Left ventricle myocardium superior (tissue), 1 donor: ENCODE results near the gene APOO. TPM values are rescaled to one million over a fixed set of nuclear protein-coding genes. Genes with fewer than 3 reads are reported as not detected.

Experiments used
- ATAC-seq: fragments of 200-7000 bp; cut with Tn5 transposase; one replicate; pipeline ENCODE4 v1.9.1; 2020; ENCODE audit warnings: mild to moderate bottlenecking, moderate library complexity
- DNase-seq: peaks from one replicate; pipeline ENCODE4 v3.0.0-alpha.2; 2020
- intact Hi-C: fragments of 100-400 bp; cut with micrococcal nuclease; formaldehyde crosslinking; loops from one replicate; pipeline ENCODE4 v1.11.0; 2022
- total RNA-seq: library from RNA; stranded (reverse); fragmentation: NEBNext Ultra II Directional; extraction: Animal tissue kit (Norgen Biotek cat#: 25700); gene quantifications from one replicate; pipeline ENCODE4 v1.2.1, GENCODE V29; 2021
- donor health status: DM: no; HTN: yes; CAD: no; lungs with severe emphysema.

APOO gene
- total RNA-seq, 1 donor from 2014 or later, result 105 TPM

DNA sequence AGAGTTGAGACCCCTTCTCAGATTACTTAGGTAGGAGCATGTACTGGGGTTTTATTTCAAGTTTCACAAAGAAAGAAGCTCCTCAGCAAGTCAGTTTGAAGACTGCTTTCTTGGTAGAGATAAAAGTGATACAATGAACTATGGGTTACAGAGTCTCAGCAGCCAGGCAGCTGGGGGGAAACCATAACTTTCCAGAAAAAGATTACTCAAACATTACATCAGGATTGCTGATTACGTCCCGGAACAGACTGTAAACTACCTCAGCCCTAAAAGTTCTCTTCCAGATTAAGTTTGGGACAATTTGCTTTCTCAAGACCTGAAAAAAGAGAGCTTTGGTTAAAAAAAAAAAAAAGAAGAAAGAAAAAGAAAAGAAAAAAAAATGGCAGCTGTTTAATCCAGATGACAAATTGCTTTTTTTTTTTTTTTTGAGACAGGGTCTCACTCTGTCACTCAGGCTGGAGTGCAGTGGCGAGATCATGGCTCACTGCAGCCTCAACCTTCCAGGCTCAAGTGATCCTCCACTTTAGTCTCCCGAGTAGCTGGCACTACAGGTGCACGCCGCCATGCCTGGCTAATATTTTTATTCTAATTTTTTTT, 108.2 kb downstream of the APOO start:
- intact Hi-C loops, result no loop called here
- ATAC-seq, result no peak
- no peak for DNase-seq

DNA sequence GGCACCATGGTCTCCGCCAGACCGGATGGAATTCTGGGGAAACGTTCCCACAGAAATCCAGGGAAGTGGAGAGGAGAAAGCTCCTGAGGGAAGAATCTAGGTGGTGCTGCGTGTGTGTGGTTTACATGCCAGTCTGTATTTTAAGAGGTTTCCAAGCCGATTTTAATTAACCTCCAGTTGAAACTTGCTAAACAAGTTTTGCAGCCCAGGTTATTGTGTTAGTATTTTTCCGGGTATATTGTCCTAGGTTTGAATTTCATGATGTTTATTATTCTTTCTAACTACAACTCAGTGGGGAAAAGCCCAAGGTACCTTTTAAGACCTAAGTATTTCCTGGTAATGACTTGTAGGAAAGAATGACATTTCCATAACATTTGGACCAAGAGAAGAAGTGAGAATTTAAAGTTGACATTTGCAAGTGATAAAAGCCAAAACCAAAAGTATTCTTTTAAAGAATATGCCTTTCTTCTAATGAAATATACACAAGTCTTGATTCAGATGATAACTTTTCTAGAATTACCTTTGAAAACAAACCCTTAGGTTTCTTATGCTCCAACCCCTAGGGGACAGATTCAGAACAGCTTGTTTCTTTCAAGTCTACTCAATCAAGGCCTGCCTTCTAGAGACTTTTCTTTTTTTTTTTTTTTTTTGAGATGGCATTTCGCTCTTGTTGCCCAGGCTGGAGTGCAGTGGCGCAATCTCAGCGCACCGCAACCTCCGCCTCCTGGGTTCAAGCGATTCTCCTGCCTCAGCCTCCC, 110.2 kb downstream of the APOO start:
- DNase-seq (no peak), ATAC-seq (no peak)
- intact Hi-C loops, result no loop called here

DNA sequence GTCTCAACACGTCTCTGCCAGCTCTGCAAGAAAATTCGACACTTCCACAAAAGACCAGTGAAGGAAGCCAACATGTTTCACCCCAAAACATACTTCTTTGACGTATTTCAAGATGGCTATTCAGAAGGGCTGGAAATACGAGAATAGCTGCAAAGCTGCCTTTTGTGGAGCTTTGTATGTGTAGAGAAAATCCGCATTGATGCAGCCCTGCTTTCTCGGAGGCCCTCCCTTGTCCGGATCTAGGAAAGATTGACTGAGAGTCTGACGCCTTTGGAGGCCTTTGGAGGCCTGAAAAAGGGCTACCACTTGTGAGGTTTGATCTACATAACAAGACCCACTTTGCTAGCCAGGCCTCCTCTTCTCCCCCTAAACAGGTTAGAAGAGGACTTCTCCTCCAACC, 112.5 kb downstream of the APOO start:
- DNase-seq, result no peak
- ATAC-seq, result no peak
- intact Hi-C loops, result no loop called here

DNA sequence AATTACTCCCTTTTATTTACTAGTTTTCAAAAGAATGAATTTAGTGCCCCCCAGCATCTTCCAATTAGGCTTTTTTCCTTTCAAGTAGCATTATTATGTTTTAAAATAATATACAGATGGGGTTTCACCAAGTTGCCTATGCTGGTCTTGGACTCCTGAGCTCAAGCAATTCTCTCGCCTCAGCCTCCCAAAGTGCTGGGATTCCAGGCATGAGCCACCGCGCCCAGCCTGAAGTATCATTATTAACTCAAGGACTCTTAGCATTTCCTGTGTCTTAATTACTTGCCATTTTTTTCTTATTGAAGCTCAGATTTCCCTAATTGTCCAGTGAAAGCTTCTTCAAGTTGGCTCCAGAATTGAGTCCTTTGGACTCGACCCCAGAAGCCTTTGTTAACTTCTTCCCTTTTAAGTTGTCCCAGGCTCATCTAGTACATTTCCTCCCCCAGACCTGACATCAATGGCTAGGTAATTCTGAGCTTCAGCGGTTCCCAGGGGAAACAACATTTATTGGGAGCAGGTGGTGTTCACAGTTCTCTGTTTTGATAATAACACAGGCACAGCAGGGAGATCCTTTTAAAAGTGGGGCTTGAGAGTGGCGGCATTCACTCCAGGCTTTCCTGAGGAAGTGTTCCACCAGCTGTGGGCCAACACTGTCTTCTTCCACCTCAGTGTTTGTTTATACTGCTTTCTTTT, 114.7 kb downstream of the APOO start:
- DNase-seq (no peak), ATAC-seq (no peak)
- intact Hi-C loops, result no loop called here

DNA sequence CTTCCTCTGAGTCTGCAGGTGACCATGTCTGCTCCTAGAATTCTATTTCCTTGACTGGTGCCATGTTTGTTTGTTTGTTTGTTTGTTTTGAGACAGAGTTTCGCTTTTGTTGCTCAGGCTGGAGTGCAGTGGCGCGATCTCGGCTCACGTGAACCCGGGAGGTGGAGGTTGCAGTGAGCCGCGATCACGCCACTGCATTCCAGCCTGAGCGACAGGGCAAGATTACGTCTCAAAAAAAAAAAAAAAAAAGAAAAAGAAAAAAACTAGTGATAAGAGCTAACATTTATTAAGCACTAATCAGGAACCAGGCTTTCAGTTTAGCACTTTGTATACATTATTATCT, 117.6 kb downstream of the APOO start:
- intact Hi-C loops, result no loop called here
- no peak for ATAC-seq
- DNase-seq, result no peak

DNA sequence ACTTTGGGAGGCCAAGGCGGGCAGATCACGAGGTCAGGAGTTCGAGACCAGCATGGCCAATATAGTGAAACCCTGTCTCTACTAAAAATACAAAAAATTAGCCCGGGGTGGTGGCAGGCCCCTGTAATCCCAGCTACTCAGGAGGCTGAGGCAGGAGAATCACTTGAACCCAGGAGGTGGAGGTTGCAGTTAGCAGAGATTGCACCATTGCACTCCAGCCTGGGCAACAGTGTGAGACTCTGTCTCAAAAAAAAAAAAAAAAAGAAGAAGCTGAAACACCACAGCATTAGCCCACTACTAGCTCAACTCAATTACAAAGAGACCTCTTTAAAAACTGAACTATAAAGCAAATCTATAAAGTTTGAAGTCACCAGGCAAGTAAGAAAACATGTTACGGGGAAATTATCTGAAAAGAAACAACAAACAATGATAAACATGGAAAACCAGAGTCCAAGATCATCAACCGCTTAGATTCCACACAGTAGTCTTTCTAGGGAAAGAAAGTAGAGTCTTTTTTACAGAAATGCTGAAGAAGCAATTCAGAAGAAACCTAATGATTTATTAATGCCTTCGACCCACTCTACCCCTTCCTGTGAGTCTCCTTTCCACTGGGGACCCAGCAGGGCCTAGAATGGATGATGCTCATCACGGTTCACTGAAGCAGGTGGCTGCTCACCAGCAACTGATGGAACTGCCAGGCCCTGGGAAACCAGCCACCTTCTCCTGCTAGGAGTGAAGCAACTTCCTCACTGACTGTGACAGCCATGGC, 118.2 kb downstream of the APOO start:
- DNase-seq, result no peak
- intact Hi-C loops, result loop anchor here (10.0 kb wide), 1 partner anchor 235 kb away; the partner anchor contains the start of gene KLHL15
- no peak for ATAC-seq

DNA sequence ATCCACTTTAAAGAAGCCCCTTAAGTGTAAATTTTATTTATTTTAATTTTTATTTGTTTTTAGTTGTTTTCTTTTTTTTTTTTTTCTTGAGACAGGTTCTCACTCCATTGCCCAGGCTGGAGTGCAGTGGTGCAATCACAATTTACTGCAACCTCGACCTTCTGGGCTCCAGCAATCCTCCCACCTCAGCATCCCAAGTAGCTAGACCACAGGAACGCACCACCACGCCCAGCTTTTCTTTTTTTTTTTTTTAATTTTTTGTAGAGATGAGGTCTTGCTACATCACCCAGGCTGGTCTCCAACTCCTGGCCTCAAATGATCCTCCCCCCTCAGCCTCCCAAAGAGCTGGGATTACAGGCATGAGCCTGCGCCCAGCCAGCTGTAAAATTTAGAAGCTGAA, 118.8 kb downstream of the APOO start:
- intact Hi-C loops, result loop anchor here (10.0 kb wide), 1 partner anchor 236 kb away; the partner anchor contains the start of gene KLHL15

DNA sequence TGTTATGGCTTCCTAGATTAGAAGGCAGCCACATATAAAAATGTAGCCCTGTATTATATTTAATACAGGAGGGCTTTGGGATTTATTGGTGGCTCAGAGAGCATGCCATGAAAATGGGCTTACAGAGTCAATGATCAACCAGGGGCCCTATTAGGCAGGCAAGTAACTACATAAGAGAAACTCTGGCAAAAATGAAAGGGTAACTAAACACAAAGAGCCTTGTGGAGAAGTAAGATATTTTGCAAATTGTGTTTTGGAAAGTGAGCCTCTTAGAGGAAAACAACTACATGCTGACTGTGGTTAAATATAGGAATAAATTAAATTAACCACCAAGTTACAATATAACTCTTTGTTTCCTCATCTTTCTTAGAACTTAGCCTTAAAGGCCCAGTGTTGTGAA, 119.2 kb downstream of the APOO start:
- no peak for DNase-seq
- intact Hi-C loops, result loop anchor here (10.0 kb wide), 1 partner anchor 236 kb away; the partner anchor contains the start of gene KLHL15
- no peak for ATAC-seq

More for the DNA sequence above, 118.8 kb downstream of the APOO start:
- DNase-seq (no peak), ATAC-seq (no peak)

DNA sequence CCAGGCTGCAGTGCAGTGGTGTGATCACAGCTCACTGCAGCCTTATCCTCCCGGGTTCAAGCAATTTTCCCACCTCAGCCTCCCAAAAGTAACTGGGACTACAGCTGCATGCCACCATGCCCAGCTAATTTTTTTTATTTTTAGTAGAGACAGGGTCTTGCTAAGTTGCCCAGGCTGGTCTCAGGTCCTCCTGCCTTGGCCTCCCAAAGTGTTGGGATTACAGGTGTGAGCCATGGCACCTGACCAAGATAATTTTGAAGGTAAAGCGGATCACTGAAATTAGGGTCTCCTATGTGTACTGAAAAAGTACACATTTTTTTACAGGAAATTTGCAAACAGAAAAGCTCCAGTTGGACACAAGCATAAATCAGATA, 120.0 kb downstream of the APOO start:
- ATAC-seq (no peak), DNase-seq (no peak)
- intact Hi-C loops, result loop anchor here (10.0 kb wide), 1 partner anchor 237 kb away; the partner anchor contains the start of gene KLHL15

DNA sequence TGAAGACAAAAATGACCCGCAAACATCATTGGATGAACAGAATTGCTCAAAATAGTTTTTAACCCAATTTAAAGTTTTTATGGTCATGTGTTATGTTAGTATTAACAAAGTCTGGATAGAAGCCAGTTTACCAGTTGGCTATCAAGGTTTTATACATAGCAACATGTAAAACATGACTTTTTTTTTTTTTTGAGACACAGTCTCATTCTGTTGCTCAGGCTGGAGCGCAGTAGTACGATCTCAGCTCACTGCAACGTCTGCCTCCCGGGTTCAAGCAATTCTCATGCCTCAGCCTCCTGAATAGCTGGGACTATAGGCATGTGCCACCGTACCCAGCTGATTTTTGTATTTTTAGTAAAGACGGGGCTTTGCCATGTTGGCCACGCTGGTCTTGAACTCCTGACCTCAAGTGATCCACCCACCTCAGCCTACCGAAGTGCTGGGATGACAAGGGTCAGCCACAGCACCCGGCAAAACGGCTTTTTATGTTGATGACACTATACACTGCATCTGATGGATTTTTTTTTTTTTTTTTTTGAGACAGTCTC, 121.4 kb downstream of the APOO start:
- no peak for DNase-seq
- ATAC-seq, result no peak
- intact Hi-C loops, result loop anchor here (10.0 kb wide), 1 partner anchor 238 kb away; the partner anchor contains the start of gene KLHL15

DNA sequence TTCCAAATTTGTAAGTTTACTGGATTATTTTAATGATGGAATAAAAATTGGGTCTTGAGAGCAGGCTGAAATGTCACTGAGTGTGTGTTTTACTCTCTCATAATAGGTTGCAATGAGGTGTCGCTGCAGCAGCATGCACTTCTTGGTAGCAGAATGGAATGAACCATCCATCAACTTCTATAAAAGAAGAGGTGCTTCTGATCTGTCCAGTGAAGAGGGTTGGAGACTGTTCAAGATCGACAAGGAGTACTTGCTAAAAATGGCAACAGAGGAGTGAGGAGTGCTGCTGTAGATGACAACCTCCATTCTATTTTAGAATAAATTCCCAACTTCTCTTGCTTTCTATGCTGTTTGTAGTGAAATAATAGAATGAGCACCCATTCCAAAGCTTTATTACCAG, 122.2 kb downstream of the APOO start:
- no peak for DNase-seq
- ATAC-seq, result peak; percentile 58
- intact Hi-C loops, result loop anchor here (10.0 kb wide), 1 partner anchor 239 kb away; the partner anchor contains the start of gene KLHL15

DNA sequence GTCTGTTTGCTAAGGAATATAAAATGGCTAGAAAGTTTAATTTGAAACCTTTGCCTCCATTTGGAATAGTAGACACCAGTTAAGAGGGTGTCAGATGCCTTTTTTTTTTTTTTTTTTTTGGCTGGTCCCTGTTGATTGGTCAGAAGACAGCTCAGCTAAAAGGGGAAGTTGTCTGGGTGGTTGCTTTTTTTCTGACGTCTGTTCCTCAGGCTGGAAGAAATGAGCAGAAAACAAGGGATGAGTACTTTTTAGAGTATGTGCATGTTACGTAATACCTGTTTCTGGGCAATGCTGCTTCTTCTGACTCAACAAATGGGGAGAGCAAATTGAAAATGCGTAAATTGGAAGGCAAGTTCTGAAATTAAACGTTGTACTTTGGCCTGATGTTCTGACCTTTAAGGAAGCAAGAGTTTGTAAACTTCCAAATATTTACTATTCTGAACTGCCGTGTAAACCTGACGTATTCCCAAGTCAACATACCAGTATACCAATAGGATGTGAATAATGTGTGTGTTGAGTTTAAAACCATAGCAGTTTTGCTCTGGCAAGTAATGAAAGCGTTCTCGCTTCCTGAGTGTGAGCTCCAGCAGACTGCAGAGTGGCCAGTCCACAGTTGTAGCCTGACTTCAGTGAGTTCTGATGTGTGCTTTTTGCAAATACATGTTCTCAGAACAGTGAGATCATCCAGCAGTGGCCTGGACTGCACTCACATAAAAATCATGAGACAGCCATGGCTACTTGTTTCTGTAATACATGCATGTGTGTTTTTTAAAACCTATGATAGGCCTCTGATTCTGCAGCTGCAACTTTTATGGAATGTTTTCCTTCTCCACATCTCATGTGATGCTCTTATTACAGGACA, 123.0 kb downstream of the APOO start:
- peak; percentile 7 for ATAC-seq
- intact Hi-C loops, result loop anchor here (10.0 kb wide), 1 partner anchor 240 kb away; the partner anchor contains the start of gene KLHL15
- DNase-seq, result no peak

DNA sequence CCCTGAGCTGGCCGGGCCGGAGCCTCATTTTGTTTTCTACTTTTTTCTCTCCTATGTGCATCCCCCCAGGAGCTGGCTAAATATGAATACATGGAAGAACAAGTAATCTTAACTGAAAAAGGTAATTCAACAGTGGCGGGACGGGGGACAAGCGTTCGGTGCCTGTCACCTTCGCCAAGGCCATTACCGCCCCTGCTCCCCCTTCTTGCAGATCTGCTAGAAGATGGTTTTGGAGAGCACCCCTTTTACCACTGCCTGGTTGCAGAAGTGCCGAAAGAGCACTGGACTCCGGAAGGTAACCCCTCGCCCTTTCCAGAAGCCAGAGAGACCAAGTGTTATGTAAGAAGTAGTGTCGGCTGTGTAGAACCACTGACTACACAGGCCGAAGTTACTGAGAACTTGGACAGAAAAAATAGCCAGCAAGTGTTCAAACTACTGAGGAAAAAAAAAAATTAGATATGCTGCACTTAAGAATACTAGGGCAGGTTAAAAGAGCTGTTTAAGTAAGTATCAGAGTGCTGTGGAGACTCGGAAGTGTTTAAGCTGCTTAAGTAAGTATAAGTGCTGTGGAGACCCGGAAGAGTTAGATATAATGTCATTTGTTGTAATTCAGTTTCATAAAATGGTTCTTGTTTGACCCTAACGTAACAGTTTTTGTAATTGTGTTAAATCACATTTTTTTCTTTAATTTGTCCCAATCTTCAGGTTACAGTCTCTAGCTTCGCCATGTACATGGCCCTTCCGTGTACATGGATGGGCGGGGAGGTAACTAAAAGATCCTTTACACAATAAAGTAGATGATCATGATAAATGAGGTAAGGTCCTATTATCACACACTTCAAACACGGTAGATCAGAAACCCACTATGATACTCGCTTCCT, 123.9 kb downstream of the APOO start:
- peak; percentile 11 for ATAC-seq
- no peak for DNase-seq
- intact Hi-C loops, result loop anchor here (2.0 to 10.0 kb wide), 2 partner anchors 119 to 241 kb away; partner anchors contain the start of gene KLHL15
